Measurements from ENCODE around the gene CACNA1S.

DNA sequence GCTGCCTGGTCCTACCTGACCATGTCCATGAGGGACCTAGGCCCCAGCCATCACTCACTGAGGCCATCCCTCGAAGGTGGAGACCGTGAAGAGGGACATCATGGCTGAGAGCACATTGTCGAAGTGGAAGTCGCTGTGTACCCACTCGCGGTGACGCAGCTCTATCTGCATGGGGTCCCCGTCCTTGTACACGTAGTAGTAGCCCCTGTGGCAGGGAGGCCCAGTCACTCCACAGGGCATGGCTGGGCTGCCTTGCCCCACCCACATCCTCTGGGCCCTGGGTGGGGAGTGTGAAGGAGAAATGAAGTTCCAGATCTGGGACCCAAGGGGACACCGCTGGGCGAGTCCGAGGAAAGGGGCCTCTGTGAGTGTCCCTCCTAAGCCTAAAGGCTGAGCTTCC lies 50.3 kb downstream of the CACNA1S start:
- TF ChIP-seq, protein P1, sequence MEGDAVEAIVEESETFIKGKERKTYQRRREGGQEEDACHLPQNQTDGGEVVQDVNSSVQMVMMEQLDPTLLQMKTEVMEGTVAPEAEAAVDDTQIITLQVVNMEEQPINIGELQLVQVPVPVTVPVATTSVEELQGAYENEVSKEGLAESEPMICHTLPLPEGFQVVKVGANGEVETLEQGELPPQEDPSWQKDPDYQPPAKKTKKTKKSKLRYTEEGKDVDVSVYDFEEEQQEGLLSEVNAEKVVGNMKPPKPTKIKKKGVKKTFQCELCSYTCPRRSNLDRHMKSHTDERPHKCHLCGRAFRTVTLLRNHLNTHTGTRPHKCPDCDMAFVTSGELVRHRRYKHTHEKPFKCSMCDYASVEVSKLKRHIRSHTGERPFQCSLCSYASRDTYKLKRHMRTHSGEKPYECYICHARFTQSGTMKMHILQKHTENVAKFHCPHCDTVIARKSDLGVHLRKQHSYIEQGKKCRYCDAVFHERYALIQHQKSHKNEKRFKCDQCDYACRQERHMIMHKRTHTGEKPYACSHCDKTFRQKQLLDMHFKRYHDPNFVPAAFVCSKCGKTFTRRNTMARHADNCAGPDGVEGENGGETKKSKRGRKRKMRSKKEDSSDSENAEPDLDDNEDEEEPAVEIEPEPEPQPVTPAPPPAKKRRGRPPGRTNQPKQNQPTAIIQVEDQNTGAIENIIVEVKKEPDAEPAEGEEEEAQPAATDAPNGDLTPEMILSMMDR (conservative IDR thresholded peaks at IDR 0.05; ENCODE audit: low read length) = no peak
- no peak for TF ChIP-seq EZH2phosphoT487 (IDR thresholded peaks at IDR 0.05; ENCODE audit: borderline replicate concordance, low read depth, low read length)
